Measurements from ENCODE around the gene TBK1.

Gene TBK1

GRCh38 chr12:64451687-64452558 lies at the start of gene TBK1:
Gene TBK1, plus strand, starts transcription at chr12:64452120. Its CDS starts 3,751 bp downstream, at chr12:64455871.
- DNase-seq: peak; percentile 92

DNA sequence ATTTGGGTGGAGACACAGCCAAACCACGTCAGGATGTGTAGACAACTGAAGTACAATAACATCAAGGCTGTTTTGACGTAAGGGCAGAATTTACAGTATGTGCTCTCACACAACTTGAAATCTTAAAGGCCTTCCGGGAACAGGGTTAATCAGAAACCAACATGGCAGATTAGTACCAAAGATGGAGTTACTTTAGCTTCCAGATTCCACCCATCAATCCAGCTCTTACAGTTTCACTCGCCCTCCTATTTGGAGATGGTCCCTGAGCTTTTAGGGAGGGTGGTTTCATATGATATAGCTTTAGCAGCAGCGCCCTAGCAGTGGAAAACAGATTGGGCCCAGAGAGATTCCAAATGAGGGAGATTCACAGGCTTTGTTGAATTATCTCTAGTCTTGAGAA lies 49.7 kb upstream of the TBK1 start:
- no peak for DNase-seq

- peak; percentile 97 for DNase-seq
Observed at GRCh38 chr12:64403707-64404469, 48.0 kb upstream of the TBK1 start, which contains the start of gene XPOT. Gene XPOT, plus strand, starts transcription at chr12:64404392. Its CDS starts 5,644 bp downstream, at chr12:64410036.

DNA sequence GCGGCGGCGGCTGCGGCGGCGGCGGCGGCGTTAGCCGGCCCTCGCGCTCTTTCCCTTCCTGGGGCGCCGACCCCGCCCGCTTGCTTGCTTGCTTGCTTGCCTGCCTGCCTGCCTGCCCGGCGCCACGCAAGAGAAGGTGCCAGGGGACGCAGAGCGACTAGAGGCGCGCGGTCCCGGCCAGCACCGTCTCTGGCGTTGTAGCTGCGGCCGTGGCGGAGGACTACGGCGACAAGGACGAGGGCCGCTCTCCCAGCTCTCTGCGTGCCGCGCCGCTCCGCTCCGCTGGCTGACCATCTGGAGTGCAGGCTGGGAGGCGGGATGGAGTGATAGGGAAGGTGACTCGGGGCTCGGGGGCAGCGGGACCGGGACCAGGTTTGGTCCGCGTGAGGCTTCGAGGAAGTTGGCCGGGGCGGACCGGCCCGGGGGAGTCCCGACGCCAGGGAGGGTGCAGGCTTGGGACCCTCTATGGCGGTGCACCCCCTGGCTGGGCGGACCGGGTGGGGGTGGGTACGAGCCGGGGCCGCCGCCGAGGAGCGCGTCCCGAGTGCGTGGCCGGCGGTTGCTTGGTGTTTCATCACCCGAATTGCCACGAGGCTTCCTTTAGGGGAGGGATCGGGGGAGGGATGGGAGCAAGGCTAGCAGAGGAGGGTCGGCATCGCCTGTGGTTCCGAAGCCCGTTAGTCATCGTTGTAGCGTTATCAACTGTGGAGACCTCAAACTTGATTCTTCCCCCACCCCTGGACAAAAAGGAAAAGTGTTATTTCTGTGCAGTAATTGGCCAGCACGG lies 47.3 kb upstream of the TBK1 start:
- peak; percentile 89 for DNase-seq

DNA sequence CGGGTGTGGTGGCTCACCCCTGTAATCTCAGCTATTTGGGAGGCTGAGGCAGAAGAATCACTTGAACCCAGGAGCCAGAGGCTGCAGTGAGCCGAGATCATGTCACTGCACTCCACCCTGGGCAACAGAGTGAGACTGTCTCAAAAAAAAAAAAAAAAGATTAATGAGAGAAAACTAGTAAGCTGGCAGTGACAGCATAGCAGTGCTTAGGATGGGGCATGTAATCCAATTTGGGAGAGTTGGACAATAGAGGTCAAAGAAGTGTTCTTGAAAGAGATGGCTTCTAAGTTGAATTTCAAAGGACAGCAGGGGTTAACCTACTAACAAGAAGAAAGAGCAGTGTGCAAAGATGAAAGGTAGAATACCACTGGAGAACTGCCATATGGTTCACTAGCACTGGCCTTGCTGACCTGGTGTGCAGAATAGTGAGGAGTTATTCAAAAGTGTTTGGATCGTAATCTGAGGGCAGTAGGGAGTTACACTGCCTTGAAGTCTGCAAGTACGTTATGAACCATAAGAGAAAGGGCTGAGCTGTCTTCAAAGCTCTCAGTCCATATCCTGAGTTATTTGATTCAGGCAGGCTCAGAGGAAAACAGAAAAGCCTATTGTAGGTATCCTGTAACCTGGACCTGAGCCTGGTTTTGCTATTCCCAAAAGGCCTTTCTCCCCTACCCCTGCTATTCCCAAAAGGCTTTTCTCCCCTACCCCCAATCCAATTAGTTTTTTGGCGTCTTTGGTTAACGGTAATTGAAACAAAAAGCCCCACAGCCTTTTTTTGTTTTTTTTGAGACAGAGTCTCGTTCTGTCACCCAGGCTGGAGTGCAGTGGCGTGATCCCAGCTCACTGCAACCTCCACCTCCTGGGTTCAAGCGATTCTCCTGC lies 44.3 kb upstream of the TBK1 start:
- DNase-seq: no peak

DNA sequence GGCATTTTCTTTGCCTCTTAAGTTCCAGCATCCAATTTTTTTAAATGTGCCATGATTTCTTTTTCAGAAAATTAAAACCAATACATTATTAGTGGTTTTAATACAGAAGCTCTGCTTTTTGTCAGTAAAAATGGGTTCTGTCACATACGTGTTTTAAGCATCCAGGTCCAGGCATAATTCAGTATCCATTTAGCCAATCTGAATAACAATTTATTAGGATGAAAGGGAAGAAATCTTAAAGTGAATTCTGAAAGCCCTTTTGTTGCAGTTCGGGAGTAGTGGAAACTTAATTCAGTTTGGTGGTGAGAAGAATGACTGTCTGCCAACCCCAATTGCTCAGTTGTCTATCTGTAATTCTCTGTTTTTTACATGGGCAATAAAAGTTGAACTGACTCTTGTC lies 40.5 kb upstream of the TBK1 start:
- no peak for DNase-seq

DNA sequence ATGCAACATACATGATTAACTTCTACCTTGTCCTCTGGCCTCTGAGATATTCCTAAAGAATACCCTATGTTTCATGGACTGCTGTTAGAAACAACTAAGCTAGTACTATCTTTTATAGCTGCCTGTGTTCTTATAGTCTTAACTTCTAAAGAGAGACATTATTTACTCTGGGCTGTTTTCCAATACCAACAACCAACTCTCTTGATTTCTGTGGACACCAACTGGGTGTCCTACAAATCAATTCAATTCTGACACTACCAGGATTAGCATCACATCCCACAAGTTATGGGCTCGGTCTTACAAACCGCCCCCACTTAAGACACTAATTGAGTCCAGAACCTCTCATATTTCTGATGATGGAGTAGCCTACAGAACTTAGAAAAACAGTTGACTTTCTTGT lies 39.5 kb upstream of the TBK1 start:
- DNase-seq: no peak

- DNase-seq: no peak
Observed at GRCh38 chr12:64413884-64414283, 38.0 kb upstream of the TBK1 start.

- DNase-seq: no peak
Observed at GRCh38 chr12:64418209-64418608, 33.7 kb upstream of the TBK1 start.

- DNase-seq: no peak
Observed at GRCh38 chr12:64419696-64420095, 32.2 kb upstream of the TBK1 start.

DNA sequence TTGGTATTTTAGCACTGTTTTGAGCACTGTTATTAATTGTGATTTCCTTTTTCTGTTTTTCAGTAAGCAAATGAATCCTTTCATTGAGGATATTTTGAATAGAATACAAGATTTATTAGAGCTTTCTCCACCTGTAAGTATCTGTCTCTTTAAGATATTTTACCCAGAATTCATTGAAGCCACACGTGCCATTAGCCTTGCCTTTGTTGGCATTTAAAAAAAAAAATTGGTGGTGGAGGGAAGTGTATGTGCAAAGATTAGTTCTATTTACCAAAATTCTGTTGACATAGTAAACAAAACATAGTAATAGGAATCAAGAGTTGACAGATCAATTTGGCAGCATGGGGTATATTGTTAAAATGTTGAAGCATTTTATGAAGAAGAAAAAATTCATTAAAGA lies 23.9 kb upstream of the TBK1 start:
- peak; percentile 63 for DNase-seq

- no peak for DNase-seq
Observed at GRCh38 chr12:64428956-64429355, 23.0 kb upstream of the TBK1 start.

GRCh38 chr12:64430886-64431285 lies 21.0 kb upstream of the TBK1 start:
- DNase-seq: no peak

DNA sequence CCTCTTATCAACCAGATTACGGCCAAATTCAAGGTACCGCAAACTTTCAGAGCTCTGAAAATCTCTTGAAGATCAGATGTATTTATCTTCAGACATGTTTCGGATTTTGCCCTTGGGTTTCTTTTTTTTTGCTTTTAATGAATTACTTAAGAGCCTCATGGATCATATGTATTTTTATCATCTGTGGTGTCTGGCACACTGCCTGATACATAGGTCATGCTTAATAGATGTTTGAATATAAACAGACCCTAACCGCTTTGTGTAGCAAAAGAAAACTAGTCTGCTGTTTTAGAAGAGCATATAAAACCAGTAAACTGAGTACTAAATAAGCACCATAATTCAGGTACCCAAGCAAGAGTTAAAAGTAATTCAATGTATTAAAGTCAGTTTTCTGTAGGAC lies 20.1 kb upstream of the TBK1 start:
- DNase-seq: no peak

DNA sequence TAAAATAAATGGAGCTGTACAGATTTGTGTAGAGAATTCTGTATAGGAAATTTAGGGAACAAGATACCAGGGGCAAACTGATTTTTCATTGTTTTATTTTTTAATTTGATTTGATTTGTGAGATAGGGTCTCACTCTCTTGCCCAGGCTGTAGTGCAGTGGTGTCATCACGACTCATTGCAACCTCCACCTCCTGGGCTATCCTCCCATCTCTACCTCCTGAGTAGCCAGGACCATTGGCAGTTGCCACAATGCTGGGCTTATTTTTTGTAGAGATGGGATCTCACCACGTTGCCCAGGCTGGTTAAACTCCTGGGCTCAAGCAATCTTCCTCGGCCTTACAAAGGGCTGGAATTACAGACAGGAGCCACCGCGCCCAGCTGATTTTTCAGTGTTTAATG lies 18.0 kb upstream of the TBK1 start:
- no peak for DNase-seq

- no peak for DNase-seq
Observed at GRCh38 chr12:64440100-64440499, 11.8 kb upstream of the TBK1 start.

DNA sequence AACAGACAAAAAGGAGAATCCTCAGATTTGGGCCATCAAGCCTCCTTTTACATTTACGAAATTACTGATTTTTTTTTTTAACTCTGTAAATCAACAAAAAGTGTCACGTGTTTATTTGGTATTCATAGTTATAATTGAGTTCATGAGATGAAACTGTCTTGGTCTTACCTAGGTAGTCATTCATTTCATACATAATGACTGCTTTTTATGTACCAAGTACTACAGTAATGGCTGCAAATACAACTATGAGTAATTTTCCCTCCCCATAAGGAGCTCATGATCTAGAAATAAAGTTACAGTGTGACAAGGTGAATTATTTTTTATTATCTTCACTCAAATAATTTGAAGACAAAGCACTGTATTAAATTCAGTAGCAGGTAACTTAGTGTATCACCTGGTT lies 6.4 kb upstream of the TBK1 start:
- DNase-seq: no peak

DNA sequence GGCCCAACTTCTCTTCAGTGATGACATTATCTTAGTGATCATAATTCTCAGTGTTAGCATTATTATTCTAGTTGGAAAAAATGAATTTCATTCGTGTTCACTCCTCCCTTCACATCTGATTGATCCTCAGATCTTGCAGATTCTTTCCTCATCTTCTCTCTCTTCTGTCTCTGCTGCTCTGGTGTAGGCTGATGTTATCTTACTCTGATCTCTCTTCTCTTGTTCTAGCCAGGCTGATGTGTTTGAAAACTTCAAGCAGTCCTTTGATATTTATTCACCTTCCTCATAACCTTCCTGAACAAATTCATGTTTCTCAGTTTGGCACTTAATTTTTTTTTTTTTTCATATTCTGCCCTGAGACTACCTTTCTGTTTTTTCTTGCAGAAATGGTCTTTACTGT lies 5.6 kb upstream of the TBK1 start:
- no peak for DNase-seq

- no peak for DNase-seq
Observed at GRCh38 chr12:64450057-64450640, 1.8 kb upstream of the TBK1 start.

DNA sequence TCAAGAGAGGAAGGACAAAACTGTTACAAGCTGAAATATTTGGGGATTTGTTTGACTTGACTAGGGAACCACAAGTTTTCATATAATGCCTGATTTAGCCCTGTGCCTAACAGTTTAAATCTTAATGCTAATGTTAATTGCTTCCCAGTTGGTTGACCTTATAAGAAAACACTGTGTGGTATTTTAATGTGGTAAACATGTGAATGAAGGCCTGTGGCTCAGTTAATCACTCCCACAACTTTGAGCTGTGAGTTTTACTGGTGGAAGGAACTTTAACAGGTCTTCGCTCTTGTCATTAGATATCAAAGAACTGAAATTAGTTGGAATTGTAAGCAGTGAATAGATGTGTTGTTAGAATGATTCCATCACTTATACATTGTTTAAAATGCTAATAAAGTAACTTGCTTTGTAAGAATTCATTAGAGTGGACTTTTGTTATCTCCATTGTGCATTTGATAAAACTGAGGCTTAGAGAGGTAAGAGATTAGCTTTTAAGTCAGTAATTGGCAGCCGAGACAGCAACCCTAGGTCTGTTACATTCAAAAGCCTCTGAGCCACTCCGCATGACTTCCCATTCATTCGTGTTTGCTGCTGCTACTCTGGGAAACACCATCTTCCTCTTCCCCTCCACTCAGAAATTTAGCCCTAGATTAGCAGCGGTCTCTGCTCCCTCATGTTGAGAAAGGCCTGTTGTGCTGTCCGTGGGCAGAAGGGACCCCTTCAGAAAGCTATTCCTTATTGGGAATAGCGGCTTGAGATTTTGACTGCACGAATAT lies 1.0 kb upstream of the TBK1 start:
- DNase-seq: peak; percentile 43

All from NCI-H146 (cell line).